Caco-2 (cell line): Measurements from ENCODE around the gene MAPKAP1. TPM values are rescaled to one million over a fixed set of nuclear protein-coding genes. Genes with fewer than 3 reads are reported as not detected.

Experiments used
- BruUV-seq: library from RNA; stranded (reverse); fragments of 400-500 nt; replicated peaks from 2 replicates; lab custom pipeline; 2021; lab: Mats Ljungman, UMichigan
- CTCF ChIA-PET: fragments of 300-600 bp; sonication (Branson Sonifier 250); formaldehyde crosslinking; loops from one replicate; lab custom pipeline; 2022; ENCODE audit warnings: antibody characterized with exemption; lab: Charles Lee
- POLR2A ChIA-PET: fragments of 300-600 bp; sonication (Branson Sonifier 250); formaldehyde crosslinking; loops from one replicate; lab custom pipeline; 2022; ENCODE audit warnings: antibody characterized with exemption; lab: Charles Lee
- DNase-seq, 2 experiments: peaks; one replicate each; pipeline versions ENCODE4 v3.0.0 to v3.0.0-alpha.2; 2020 to 2022
- H3K27me3 ChIP-seq: replicated peaks from 2 replicates; pipeline ENCODE4 v1.6.0; 2011; ENCODE audit warnings: low read length; ENCODE audit not compliant: control insufficient read depth, insufficient read depth
- H3K36me3 ChIP-seq: 2 replicates; pipeline ENCODE4 v1.5.1; 2011; ENCODE audit warnings: low read length; ENCODE audit not compliant: control insufficient read depth, insufficient read depth
- H3K4me1 ChIP-seq: fragments of 250-450 bp; sonication (Bioruptor Pico); 2 replicates; pipeline ENCODE4 v1.5.1; 2020; ENCODE audit warnings: mild to moderate bottlenecking
- H3K4me3 ChIP-seq: 2 replicates; pipeline ENCODE4 v1.5.1; 2011; ENCODE audit warnings: low read depth, mild to moderate bottlenecking, control low read depth, low read length
- H3K9me3 ChIP-seq: fragments of 250-450 bp; sonication (Bioruptor Pico); 2 replicates; pipeline ENCODE4 v1.5.1; 2020; ENCODE audit warnings: mild to moderate bottlenecking, moderate library complexity
- H3K27ac Mint-ChIP-seq: one replicate; pipeline ENCODE4 v1.8.0; 2022; ENCODE audit warnings: mixed read lengths; ENCODE audit not compliant: unreplicated experiment
- H3K27me3 Mint-ChIP-seq: one replicate; pipeline ENCODE4 v1.8.0; 2022; ENCODE audit warnings: mixed read lengths; ENCODE audit not compliant: insufficient read depth, unreplicated experiment
- H3K36me3 Mint-ChIP-seq: one replicate; pipeline ENCODE4 v1.8.0; 2022; ENCODE audit warnings: mild to moderate bottlenecking, mixed read lengths; ENCODE audit not compliant: insufficient read depth, unreplicated experiment
- H3K4me1 Mint-ChIP-seq: one replicate; pipeline ENCODE4 v1.8.0; 2022; ENCODE audit warnings: low read depth, mixed read lengths; ENCODE audit not compliant: unreplicated experiment
- H3K4me3 Mint-ChIP-seq: one replicate; pipeline ENCODE4 v1.8.0; 2022; ENCODE audit warnings: mild to moderate bottlenecking, moderate library complexity, mixed read lengths; ENCODE audit not compliant: unreplicated experiment
- H3K9me3 Mint-ChIP-seq: one replicate; pipeline ENCODE4 v1.8.0; 2022; ENCODE audit warnings: mixed read lengths; ENCODE audit not compliant: unreplicated experiment
- intact Hi-C: fragments of 100-400 bp; cut with micrococcal nuclease; formaldehyde crosslinking; loops from one replicate; pipeline ENCODE4 v1.10.0; 2022; ENCODE audit not compliant: unreplicated experiment
- total RNA-seq: library from RNA; stranded (reverse); gene quantifications from 2 replicates; pipeline ENCODE4 v1.2.3, GENCODE V29; 2022
- TF ChIP-seq, protein P1 (sequence below), 2 experiments: fragments of 200-600 bp in 1 of 2; IDR thresholded peaks; 1 replicate in 1 of 2; 2 replicates in 1 of 2; pipeline versions ENCODE4 v1.5.1 to v1.8.0; 2011 to 2022; ENCODE audit warnings: antibody characterized with exemption in 1 of 2, control low read depth in 1 of 2, inconsistent platforms in 1 of 2, low read depth in 1 of 2, low read length in 1 of 2, mild to moderate bottlenecking in 1 of 2, moderate library complexity in 1 of 2; ENCODE audit not compliant: insufficient read depth in 1 of 2, severe bottlenecking in 1 of 2, unreplicated experiment in 1 of 2

Gene MAPKAP1
- total RNA-seq, 1 experiment from 2014 or later, result 70.0 TPM

DNA sequence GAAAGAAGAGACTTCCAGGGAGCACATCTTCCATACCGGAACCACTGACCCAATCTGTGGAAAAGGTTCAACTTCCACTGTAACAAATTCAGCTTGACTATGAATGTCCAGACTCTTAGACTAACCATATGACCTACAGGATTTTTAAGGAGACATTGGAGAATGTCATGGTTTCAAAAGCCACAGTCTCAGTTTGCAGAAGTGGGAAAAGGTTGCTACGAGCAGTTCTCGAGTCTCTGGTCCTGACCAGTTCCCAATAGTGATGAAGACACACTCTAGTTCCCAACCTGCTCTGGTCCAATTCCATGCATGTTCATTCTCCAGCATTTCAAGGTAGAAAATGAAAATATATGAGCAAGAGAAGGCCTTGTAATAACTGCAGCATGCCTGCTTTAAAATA lies 158.0 kb downstream of the MAPKAP1 start:
- no peaks in the 10 kb centered on the region for H3K4me1 ChIP-seq
- CTCF ChIA-PET, result no interaction called here
- POLR2A ChIA-PET, result no interaction called here
- no peak for DNase-seq
- Mint-ChIP-seq H3K27ac (no peak overlapping the region), H3K9me3 (no peaks in the 10 kb centered on the region), H3K27me3 (no peaks in the 10 kb centered on the region), H3K4me1 (no peaks in the 10 kb centered on the region), H3K4me3 (no peak overlapping the region), H3K36me3 (no peaks in the 10 kb centered on the region)
- intact Hi-C loops, result no loop called here
- no TSS peak for BruUV-seq
- no peaks in the 10 kb centered on the region for H3K9me3 ChIP-seq
- no peaks in the 10 kb centered on the region for H3K27me3 ChIP-seq
- TF ChIP-seq, protein P1, sequence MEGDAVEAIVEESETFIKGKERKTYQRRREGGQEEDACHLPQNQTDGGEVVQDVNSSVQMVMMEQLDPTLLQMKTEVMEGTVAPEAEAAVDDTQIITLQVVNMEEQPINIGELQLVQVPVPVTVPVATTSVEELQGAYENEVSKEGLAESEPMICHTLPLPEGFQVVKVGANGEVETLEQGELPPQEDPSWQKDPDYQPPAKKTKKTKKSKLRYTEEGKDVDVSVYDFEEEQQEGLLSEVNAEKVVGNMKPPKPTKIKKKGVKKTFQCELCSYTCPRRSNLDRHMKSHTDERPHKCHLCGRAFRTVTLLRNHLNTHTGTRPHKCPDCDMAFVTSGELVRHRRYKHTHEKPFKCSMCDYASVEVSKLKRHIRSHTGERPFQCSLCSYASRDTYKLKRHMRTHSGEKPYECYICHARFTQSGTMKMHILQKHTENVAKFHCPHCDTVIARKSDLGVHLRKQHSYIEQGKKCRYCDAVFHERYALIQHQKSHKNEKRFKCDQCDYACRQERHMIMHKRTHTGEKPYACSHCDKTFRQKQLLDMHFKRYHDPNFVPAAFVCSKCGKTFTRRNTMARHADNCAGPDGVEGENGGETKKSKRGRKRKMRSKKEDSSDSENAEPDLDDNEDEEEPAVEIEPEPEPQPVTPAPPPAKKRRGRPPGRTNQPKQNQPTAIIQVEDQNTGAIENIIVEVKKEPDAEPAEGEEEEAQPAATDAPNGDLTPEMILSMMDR (IDR thresholded peaks at IDR 0.05; ENCODE audit: insufficient read depth in 1 of 2, low read depth in 1 of 2, low read length in 1 of 2, severe bottlenecking in 1 of 2, unreplicated experiment in 1 of 2), result no peak
- H3K4me3 ChIP-seq, result no peak overlapping the region
- no peaks in the 10 kb centered on the region for H3K36me3 ChIP-seq

DNA sequence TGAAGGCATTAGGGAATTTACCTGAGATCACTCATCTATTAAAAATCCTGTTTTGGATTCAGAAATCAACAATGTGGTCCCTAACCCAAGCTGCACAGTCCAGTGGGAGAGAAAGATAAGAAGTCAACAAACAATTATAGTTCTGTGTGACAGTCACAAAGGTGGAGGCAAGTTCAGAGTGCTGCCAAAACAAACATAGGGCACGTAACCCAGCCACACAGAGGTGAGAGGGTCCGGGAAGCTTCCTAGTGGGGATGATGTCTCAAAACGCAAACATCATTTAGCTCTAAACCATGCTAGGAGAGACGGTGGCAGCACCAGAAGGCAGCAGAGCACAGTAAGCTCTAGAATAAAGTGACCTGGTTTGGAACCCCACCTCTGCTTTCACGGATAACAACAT lies 158.9 kb downstream of the MAPKAP1 start:
- CTCF ChIA-PET, result no interaction called here

DNA sequence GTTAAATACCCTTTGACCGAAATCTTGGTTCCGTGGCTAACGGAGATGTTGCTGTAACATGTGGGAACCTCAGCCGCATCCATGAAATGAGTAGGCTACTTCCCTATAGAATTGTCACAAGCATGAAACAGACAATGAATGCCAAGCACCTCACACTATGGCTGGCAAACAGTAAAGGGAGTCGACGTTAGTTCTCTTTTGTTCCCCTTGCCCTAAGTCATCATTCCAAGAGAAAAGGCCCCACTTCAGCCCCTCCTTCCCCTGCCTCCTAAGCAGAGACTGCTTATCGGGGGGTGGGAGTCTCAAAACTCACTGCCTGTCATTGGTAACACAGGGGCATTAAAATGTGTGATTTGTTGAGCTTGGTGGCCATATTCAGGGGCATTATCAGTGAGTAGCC lies 159.6 kb downstream of the MAPKAP1 start:
- Mint-ChIP-seq H3K27me3 (no peaks in the 10 kb centered on the region), H3K27ac (no peak overlapping the region), H3K4me3 (no peak overlapping the region), H3K4me1 (no peaks in the 10 kb centered on the region), H3K36me3 (peaks cover 5% of the 10 kb centered on the region), H3K9me3 (no peaks in the 10 kb centered on the region)
- TF ChIP-seq, protein P1 (IDR thresholded peaks at IDR 0.05; ENCODE audit: insufficient read depth in 1 of 2, low read depth in 1 of 2, low read length in 1 of 2, severe bottlenecking in 1 of 2, unreplicated experiment in 1 of 2), result no peak
- CTCF ChIA-PET, result no interaction called here
- no TSS peak for BruUV-seq
- H3K9me3 ChIP-seq, result no peaks in the 10 kb centered on the region
- H3K36me3 ChIP-seq, result no peaks in the 10 kb centered on the region
- no peak for DNase-seq
- intact Hi-C loops, result no loop called here
- POLR2A ChIA-PET, result no interaction called here
- no peak overlapping the region for H3K4me3 ChIP-seq
- H3K4me1 ChIP-seq, result no peaks in the 10 kb centered on the region
- H3K27me3 ChIP-seq, result no peaks in the 10 kb centered on the region

More for the DNA sequence above, 158.9 kb downstream of the MAPKAP1 start:
- intact Hi-C loops, result no loop called here
- H3K4me3 Mint-ChIP-seq, result no peak overlapping the region
- H3K36me3 Mint-ChIP-seq, result no peaks in the 10 kb centered on the region
- no peaks in the 10 kb centered on the region for H3K4me1 Mint-ChIP-seq
- no peaks in the 10 kb centered on the region for H3K9me3 Mint-ChIP-seq
- POLR2A ChIA-PET, result no interaction called here
- no peak for DNase-seq
- no peaks in the 10 kb centered on the region for H3K27me3 ChIP-seq
- no peaks in the 10 kb centered on the region for H3K9me3 ChIP-seq
- no peaks in the 10 kb centered on the region for H3K4me1 ChIP-seq
- H3K4me3 ChIP-seq, result no peak overlapping the region
- no TSS peak for BruUV-seq
- H3K27ac Mint-ChIP-seq, result no peak overlapping the region
- H3K36me3 ChIP-seq, result no peaks in the 10 kb centered on the region
- TF ChIP-seq, protein P1 (IDR thresholded peaks at IDR 0.05; ENCODE audit: insufficient read depth in 1 of 2, low read depth in 1 of 2, low read length in 1 of 2, severe bottlenecking in 1 of 2, unreplicated experiment in 1 of 2), result no peak
- H3K27me3 Mint-ChIP-seq, result no peaks in the 10 kb centered on the region
